ENCODE measurements around the gene CEACAM16. TPM values are rescaled to one million over a fixed set of nuclear protein-coding genes. Genes with fewer than 3 reads are reported as not detected.
A peak's percentile ranks its signal among the peaks of the same experiment; 100 is the strongest.

CEACAM16 gene
- total and polyA plus RNA-seq, 9 of the 15 experiments (the other 6 are each of a cell fraction or from before 2014, with no cell fraction given) = not detected

DNA sequence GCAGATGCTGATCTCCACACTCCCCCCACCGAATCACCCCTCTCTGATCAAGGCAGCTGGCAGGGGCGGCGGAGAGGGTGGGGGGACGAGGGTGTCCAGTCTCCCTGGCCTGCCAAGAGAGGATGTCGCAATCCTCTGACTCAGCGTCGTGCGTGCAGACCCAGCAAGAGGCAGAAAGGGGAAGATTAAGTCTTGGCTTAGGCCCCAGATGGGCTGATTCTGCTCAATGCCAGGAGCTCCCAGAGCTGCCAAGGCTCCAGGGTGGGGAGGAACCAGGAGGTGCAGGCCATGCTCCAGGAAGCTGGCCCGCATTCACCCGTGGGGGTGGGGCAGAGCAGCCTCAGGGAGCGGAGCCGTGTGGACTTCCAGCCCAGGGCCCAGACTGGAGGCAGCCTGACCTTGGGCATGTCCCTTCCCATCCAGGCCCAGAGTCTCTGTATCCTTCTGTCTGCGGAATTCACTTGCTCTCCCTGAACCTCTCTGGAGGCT is 42.9 kb downstream of the CEACAM16 start (continued):
- TF ChIP-seq, protein P1, sequence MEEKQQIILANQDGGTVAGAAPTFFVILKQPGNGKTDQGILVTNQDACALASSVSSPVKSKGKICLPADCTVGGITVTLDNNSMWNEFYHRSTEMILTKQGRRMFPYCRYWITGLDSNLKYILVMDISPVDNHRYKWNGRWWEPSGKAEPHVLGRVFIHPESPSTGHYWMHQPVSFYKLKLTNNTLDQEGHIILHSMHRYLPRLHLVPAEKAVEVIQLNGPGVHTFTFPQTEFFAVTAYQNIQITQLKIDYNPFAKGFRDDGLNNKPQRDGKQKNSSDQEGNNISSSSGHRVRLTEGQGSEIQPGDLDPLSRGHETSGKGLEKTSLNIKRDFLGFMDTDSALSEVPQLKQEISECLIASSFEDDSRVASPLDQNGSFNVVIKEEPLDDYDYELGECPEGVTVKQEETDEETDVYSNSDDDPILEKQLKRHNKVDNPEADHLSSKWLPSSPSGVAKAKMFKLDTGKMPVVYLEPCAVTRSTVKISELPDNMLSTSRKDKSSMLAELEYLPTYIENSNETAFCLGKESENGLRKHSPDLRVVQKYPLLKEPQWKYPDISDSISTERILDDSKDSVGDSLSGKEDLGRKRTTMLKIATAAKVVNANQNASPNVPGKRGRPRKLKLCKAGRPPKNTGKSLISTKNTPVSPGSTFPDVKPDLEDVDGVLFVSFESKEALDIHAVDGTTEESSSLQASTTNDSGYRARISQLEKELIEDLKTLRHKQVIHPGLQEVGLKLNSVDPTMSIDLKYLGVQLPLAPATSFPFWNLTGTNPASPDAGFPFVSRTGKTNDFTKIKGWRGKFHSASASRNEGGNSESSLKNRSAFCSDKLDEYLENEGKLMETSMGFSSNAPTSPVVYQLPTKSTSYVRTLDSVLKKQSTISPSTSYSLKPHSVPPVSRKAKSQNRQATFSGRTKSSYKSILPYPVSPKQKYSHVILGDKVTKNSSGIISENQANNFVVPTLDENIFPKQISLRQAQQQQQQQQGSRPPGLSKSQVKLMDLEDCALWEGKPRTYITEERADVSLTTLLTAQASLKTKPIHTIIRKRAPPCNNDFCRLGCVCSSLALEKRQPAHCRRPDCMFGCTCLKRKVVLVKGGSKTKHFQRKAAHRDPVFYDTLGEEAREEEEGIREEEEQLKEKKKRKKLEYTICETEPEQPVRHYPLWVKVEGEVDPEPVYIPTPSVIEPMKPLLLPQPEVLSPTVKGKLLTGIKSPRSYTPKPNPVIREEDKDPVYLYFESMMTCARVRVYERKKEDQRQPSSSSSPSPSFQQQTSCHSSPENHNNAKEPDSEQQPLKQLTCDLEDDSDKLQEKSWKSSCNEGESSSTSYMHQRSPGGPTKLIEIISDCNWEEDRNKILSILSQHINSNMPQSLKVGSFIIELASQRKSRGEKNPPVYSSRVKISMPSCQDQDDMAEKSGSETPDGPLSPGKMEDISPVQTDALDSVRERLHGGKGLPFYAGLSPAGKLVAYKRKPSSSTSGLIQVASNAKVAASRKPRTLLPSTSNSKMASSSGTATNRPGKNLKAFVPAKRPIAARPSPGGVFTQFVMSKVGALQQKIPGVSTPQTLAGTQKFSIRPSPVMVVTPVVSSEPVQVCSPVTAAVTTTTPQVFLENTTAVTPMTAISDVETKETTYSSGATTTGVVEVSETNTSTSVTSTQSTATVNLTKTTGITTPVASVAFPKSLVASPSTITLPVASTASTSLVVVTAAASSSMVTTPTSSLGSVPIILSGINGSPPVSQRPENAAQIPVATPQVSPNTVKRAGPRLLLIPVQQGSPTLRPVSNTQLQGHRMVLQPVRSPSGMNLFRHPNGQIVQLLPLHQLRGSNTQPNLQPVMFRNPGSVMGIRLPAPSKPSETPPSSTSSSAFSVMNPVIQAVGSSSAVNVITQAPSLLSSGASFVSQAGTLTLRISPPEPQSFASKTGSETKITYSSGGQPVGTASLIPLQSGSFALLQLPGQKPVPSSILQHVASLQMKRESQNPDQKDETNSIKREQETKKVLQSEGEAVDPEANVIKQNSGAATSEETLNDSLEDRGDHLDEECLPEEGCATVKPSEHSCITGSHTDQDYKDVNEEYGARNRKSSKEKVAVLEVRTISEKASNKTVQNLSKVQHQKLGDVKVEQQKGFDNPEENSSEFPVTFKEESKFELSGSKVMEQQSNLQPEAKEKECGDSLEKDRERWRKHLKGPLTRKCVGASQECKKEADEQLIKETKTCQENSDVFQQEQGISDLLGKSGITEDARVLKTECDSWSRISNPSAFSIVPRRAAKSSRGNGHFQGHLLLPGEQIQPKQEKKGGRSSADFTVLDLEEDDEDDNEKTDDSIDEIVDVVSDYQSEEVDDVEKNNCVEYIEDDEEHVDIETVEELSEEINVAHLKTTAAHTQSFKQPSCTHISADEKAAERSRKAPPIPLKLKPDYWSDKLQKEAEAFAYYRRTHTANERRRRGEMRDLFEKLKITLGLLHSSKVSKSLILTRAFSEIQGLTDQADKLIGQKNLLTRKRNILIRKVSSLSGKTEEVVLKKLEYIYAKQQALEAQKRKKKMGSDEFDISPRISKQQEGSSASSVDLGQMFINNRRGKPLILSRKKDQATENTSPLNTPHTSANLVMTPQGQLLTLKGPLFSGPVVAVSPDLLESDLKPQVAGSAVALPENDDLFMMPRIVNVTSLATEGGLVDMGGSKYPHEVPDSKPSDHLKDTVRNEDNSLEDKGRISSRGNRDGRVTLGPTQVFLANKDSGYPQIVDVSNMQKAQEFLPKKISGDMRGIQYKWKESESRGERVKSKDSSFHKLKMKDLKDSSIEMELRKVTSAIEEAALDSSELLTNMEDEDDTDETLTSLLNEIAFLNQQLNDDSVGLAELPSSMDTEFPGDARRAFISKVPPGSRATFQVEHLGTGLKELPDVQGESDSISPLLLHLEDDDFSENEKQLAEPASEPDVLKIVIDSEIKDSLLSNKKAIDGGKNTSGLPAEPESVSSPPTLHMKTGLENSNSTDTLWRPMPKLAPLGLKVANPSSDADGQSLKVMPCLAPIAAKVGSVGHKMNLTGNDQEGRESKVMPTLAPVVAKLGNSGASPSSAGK (IDR thresholded peaks at IDR 0.05) = 0 out of 2 replicates have a peak, but pooled peaks have one; percentile 30
- TF ChIP-seq MCM3 (IDR thresholded peaks at IDR 0.05) (no peak), ZKSCAN1 (IDR thresholded peaks at IDR 0.05; ENCODE audit: low read depth, low read length) (0 out of 2 replicates have a peak, but pooled peaks have one; percentile 7), ZNF280B (CRISPR knock-in tag; IDR thresholded peaks at IDR 0.05) (no peak), BMI1 (IDR thresholded peaks at IDR 0.05; ENCODE audit: low read length) (no peak), ZMIZ1 (IDR thresholded peaks at IDR 0.05; ENCODE audit: low read depth in 2 of 2, low read length in 2 of 2) (no peak), FOXA3 (CRISPR knock-in tag; conservative IDR thresholded peaks at IDR 0.05 in 1 of 2, IDR thresholded peaks at IDR 0.05 in 1 of 2) (no peak), FOS (IDR thresholded peaks at IDR 0.05; ENCODE audit: extremely low read depth, insufficient read length) (peak; percentile 42)
- TF ChIP-seq, protein P2, sequence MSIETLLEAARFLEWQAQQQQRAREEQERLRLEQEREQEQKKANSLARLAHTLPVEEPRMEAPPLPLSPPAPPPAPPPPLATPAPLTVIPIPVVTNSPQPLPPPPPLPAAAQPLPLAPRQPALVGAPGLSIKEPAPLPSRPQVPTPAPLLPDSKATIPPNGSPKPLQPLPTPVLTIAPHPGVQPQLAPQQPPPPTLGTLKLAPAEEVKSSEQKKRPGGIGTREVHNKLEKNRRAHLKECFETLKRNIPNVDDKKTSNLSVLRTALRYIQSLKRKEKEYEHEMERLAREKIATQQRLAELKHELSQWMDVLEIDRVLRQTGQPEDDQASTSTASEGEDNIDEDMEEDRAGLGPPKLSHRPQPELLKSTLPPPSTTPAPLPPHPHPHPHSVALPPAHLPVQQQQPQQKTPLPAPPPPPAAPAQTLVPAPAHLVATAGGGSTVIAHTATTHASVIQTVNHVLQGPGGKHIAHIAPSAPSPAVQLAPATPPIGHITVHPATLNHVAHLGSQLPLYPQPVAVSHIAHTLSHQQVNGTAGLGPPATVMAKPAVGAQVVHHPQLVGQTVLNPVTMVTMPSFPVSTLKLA (conservative IDR thresholded peaks at IDR 0.05) = peak in 1 of 2 experiments; percentile 30; a peak in 1 of 4 replicates
